Activated CD8-positive, alpha-beta memory T cell treated with anti-CD3 and anti-CD28 coated beads, Interleukin-2, amount 50 U/mL, for 4 hours (primary cell): ENCODE results near the gene AEN.

Source experiments
- DNase-seq: peaks from one replicate; pipeline ENCODE4 v3.0.0-alpha.2; 2020

AEN gene

DNA sequence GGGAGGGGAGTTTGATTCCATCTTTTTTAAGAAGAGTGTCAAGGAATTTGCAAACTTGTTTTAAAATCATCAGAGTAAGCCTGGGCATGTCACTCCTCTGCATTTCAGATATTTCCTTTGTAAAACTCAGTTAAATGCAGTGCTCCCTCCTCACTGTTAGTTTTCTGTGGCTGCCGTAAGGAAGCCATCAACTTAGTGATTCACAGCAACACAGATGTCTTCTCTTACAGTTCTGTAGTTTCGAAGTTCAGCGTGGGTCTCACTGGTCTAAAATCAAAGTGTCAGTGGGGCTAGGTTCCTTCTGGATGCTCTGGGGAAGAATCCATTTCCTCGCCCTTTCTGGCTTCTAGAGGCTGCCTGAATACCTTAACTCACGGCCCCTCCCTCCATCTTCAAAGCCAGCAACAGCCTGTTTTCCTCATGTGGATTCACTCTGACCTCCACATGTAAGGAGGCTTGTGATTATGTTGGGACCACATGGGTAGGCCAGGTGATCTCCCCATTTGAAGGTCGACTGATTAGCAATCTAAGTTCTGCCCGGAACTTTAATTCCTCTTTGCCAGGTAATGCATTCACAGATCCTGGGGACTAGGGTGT is 30.1 kb downstream of the AEN start:
- no peak for DNase-seq

DNA sequence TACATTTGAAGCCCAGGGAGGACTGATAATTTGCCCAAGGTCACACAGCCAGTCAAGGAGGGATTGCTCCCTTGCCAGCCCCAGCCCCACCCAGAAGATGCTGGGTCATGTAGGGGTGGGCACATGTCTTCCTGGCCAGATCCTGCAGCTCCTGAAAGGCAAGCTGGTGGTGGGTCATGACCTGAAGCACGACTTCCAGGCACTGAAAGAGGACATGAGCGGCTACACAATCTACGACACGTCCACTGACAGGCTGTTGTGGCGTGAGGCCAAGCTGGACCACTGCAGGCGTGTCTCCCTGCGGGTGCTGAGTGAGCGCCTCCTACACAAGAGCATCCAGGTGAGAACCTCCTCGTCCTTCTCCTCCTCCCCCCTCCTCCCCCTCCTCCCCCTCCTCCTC is 30.8 kb downstream of the AEN start:
- DNase-seq = no peak

DNA sequence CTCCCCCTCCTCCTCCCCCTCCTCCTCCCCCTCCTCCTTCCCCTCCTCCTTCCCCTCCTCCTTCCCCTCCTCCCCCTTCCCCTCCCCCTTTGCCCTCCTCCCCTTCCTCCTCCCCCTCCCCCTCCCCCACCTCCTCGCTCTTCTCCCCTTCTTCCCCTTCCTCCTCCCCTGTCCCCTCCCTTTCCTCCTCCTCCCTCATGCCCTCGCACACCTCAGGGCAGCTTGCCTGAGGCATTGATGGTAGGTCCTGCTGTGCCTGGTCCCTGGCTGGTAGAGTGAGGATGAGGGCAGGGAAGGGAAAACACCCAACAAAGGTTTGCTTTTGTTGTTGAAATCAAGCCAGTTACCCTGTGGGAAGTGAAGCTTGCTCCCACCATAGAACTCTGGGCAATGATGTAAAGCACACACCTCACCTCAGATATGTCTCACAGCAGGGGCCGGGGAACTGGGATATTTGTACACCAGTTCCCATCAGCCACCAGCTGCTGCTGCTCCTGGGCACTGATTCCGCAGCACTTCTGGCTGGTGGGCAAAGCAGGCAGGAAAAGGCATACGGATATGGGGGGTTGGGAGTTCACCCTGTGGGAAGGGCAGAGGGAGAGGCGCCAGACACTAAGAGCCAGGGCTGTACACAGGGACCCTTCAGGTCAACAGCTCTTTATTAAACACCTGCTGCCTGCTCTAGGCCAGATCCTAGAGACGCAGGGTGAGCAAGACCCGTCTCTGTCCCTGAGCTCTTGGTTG is 31.5 kb downstream of the AEN start:
- no peak for DNase-seq

DNA sequence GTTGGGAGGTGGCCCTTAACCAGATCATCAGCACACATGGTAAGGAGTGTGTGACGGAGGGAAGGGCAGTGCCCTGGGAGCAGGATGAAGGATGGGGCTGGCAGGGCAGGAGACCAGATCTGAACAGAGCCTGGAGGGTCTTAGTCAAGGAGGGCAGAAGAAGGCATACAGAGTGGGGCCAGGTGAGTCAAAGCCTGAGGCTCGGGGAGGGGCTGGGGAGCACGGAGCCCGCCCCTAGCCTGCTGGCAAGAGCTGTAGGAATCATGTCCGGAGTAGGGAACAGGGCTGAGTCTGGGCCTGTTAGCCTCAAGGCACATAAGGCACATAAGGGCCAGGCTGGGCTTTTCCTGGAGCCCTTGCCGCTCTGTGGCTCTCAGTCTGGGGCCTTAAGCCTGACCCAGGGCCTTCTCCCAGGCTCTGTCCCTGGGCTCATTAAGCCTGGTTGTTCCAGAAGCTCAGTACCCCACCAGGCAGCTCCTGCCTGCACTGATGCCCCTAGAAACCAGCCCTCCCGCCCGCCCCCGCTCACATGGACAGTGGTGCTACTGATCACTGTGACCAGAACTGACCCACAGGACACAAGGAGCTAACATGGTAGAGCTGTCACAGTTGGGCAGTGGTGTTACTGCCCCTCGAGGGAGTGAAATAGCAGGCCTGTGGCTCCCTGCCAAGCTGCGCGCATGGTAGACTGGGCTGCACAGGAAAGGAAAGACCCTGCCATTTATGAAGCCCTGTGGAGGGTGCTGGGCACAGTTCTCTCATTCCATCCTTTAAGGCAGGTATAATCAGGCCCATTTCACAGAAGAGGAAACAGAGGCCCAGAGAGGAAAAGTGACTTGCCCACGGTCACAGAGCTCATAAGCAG is 32.3 kb downstream of the AEN start:
- DNase-seq = no peak

DNA sequence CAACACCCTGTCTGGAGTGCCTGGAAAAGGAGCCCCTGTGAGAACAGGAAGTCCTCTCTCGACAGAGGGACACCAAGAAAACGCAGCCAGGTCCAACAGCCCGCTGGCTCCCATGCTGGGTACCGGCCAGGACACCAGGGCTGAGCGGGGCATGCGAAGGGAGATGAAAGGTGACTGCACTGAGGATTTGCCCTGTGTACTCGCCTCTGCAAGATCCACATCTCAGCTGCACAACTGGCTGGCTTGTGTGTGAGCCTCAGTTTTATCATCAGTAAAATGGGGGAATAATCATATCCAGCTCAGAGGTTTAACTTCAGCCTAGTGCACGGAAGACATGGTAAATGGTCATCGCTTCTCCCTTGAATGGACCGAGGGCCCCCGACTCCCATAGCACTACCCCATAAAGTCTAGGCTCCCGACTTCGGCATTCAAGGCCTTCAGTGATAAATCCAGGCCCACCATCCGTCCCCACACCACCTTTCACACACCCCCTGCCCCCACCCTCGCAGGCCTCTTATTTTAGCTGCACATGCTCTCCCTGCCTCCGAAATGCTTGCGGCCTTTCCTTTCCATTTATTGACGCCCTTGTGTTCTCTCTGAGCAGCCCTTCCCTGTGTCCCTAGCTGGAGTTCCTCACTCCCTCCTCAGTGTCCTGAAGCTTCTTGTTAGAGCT is 33.4 kb downstream of the AEN start:
- no peak for DNase-seq

- DNase-seq = no peak
Measured at GRCh38 chr15:88655103-88655553, 34.0 kb downstream of the AEN start.

GRCh38 chr15:88655800-88656488 is 34.8 kb downstream of the AEN start:
- DNase-seq = no peak

DNA sequence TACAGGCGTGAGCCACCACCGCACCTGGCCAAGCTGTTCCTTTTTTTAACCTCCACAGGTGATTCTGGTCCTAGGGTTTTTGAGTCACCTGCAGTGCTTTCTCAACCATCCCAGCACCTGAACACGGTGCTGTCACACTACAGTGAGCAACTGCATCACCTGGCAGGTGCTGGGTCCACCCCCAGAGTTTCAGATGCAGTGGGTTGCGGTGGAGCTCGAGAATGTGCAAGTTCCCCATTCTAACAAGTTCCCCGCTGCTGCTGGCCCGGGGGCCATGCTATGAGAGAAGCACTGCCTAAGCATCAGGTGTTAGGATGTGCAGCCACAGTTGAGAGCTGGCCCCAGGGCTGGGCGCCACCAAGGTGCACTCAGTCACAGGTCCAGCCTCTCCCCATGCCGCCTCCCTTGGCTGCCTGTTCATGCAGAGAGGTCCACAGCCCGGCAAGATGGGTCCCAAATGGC is 35.7 kb downstream of the AEN start:
- DNase-seq = no peak

DNA sequence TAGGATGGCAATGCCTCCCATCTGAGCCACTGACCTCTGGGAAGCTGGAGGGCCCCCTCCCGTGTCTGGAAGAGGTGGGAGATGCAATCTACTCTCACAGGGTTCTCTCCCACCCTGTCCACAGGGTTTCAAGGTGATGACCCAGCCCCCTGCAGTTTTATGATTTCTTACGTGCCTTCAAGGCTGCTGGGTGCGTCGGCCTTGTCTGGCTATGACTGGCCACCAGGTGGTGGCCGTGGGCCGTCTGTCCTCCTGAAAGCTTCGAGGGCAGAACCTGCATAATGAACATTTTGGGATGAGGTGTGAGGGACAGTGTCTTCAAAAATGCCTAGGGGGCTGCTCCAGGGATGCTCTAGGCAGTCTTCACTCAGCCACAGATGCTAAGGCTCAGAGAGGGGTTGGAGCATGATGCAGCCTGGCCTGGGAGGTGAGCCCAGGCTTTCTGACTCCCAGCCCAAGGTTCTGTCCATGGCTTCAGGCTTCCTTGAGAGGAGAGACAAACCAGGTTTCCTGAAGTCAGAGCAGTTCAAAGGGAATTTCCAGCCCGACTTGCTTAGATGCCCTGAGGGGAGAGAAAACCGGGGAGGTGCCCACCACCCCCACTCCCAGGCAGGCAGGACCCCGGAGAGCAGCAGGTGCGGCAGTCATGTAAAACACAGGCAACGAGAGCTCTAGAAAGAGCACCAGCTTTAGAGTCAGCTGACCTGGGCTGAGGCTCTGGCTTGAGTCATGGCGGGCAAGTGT is 36.4 kb downstream of the AEN start:
- no peak for DNase-seq

DNA sequence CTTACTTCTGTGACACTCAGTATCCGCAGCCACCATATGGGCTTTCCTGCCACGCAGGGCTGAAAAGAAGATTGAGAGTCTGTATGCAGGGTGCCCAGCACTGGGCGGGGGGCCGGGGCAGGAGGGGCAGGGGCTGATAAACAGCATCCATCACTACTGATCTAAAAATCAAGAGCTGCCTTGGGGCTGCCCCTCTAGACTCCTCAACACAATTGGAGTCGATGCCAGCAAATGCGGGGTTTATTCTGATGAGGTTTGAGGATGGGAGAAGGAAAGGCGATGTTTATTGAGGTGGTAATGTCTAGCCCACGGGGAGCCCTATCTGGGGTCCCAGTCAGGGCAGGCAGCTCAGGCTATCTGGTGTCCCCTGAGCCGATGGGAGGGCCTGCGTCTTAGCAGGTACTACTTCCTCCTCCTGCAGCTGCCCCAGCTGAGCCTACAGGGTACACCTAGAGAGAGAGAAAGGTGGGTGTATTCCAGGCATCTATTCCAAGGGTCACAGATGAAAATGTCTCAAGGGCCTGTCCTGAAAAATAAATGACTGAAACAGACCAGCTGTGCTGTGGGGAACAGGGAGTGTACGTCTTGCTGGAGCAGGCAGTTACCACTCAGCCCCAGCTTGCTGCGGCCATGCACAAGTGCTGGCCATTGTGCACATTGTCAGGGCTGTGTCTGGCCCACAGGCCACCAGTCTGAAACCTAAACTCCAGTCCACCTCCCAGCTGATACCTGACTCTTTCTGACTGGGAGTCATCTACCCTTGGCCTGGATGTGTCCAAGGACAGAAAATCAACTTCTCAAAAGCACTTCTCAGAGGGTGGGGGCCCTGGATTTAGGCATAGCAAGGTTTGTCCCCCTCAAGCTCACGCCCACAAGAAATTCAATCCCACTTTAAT is 37.2 kb downstream of the AEN start:
- no peak for DNase-seq

DNA sequence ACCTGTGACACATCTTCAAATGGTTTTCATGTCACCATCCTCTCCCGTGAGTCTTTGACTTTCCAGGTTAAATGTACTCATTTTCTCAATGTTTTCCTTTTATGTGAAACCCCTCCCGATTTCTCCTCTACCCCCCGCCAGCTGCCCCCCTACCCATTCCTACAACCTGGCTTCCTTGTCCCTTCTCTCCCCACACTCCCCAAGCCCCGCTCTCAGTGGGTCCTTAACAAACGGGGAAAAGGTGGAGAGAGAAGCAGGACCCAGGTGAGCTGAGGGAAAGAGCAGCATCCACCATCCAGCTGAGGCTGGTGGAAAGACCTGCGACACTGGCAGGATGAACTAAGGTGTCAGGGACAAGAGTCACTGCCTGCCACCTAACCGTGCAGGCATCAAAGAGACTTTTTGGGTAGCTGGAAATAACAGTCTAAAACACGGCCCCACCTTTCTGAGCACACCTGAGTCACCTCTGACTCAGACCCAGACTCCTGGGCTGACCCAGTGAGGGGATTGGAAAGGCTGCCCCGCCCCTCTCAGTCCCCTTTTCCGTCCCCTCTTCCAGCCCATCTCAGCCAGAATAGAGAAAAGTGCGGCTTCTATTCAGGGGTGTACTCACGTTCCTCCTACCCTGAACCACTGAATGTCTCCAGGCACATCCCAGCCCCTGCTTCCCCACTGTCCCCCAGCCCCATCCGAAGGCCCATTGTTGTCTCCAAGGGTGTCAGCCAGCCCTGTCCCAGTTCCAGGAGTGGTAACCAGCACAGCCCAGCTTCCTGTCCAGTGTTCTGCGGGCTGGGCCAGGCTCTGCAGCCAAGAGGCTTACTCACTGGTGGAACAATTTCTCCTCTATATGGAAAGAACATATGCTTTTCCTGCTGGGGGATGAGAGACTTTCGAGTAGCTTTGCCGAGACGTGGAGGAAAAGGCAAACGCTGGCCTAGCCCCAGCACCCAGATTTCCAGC is 38.1 kb downstream of the AEN start:
- DNase-seq = peak; percentile 48

- DNase-seq = no peak
Measured at GRCh38 chr15:88661041-88661700, 40.0 kb downstream of the AEN start.

DNA sequence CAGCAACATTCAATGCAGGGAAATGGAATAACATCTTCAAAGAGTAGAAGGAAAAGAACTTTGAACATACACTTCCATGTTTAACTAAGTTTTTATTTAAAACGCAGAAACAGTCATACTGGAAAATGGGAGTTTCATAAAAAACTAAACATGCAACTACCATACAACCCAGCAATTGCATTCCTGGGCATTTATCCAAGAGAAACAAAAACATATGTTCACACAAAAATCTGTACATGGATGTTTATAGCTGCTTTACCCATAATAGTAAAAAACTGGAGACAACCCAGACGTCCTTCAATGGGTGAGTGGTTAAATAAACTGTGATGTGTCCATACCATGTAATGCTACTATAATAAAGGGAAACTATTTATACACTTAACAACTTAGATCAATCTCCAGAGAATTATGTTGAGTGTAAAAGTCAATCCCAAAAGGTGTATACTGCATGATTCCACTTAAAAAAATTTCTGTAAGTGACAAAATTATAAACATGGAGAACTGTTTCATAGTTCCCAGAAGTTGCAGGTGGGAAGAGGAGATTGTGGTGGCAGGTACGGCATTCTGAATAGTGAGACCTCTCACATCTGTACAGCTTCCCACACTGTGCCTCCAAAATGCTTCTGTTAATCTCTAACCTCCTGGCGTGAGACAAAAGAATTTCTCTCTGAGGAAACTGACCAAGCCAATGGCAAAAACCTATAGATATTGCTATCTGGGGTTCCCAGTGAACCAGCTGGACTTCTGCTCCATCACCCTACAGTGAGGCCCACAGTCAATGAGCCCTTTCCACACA is 40.8 kb downstream of the AEN start:
- DNase-seq = no peak

DNA sequence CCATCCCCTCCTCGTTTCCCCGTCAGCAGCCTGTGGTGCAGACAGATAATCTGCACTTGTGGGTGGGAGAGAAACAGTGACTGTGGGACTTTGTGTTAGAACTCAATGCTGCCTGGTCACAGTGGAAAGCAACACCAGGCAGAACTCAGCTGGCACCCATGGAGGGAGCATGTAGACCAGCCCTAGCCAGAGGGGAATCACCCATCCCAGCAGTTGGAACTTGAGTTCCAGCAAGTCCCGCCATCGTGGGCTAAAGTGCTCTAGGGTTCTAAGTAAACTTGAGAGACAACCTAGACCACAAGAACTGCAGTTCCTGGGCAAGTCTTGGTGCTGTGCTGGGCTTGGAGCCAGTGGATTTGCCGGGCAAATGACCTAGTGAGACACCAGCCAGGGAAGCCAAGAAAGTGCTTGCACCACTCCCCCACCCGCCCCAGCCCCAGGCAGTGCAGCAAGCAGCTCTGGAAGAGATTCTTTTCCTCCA is 42.0 kb downstream of the AEN start:
- DNase-seq = no peak

GRCh38 chr15:88664151-88664778 is 43.1 kb downstream of the AEN start:
- DNase-seq = peak; percentile 57

GRCh38 chr15:88674661-88675060 is 53.5 kb downstream of the AEN start:
- no peak for DNase-seq

GRCh38 chr15:88678755-88679154 is 57.6 kb downstream of the AEN start:
- no peak for DNase-seq
